GM10847 (cell line): ENCODE measurements around the gene TUBGCP2.

Experiments used
- POLR2A ChIP-seq: IDR thresholded peaks from 2 replicates; pipeline ENCODE4 v1.6.1; 2011; ENCODE audit not compliant: insufficient read length; ENCODE audit errors: extremely low read depth

Gene TUBGCP2

DNA sequence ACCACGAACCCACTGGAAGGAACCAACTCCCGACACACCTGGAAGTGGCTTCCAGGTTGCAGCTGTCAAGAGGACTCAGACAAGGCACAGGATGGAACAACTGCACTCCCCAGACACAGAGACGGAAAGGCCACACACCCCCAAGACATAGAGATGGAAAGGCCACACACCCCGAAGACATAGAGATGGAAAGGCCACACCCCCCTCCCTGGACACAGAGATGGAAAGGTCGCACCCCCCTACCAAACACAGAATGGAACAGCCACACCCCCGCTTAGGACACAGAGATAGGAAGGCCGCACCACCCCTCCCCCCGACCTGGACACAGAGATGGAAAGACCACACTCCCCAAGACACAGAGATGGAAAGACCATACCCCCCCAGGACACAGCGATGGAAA is 7.6 kb upstream of the TUBGCP2 start:
- TF ChIP-seq POLR2A: no peak

DNA sequence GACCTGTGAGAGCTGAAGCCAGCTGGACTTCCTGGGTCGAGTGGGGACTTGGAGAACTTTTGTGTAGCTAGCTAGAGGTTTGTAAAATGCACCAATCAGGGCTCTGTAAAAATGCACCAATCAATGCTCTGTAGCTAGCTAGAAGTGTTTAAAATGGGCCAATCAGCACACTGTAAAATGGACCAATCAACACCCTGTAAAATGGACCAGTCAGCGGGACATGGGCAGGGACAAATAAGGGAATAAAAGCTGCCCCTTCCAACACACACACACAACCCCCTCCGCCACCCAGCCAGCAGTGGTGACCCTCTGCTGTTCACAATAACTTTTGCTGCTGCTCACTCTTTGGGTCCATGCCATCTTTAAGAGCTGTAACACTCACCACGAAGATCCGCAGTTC is 7.2 kb upstream of the TUBGCP2 start:
- TF ChIP-seq POLR2A: no peak

- TF ChIP-seq POLR2A: no peak
These were observed 6.2 kb upstream of the TUBGCP2 start for GRCh38 chr10:133314911-133315310.

GRCh38 chr10:133313192-133313591 is 4.5 kb upstream of the TUBGCP2 start:
- no peak for TF ChIP-seq POLR2A

DNA sequence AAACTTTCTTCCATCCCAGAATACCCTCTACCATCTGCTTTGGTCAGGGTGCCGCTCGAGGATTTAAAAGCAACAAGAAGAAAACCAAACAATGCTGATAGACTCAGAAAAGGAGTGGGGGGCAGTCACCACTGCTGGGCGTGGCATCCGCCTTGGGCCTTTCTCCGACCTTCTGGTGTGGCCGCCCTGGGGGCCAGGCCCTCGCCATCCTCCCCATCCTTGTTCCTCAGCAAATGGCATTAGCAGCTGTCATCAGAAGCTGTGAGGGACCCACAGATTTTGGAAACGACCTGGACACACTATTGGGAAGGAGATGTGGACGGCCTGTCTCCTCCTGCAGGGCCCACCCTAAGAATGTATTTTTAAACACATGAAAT is 4.1 kb upstream of the TUBGCP2 start:
- TF ChIP-seq POLR2A: no peak

GRCh38 chr10:133312016-133312768 is 3.5 kb upstream of the TUBGCP2 start:
- TF ChIP-seq POLR2A: no peak

DNA sequence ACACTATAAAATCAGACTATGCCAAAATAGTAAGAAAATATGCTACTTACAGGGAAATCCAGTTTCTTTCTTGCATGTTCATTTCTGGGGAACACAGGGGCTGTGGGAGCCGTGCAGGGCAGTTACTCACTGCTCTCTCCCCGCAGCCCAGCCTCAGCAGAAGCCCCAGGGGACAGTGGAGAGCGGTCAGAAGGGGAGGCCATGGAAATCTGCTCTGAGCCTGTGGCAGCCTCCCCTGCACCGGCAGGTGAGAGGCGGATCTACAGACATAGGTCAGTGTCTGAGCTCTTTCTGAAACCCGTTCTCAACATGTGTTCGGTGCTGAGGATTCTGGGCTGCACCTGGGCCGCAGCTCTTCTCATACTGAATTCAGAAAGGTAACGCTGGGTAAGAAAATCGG is 2.9 kb upstream of the TUBGCP2 start:
- TF ChIP-seq POLR2A: no peak

GRCh38 chr10:133310789-133311188 is 2.1 kb upstream of the TUBGCP2 start:
- TF ChIP-seq POLR2A: no peak

GRCh38 chr10:133310399-133310755 is 1.7 kb upstream of the TUBGCP2 start:
- TF ChIP-seq POLR2A: no peak

DNA sequence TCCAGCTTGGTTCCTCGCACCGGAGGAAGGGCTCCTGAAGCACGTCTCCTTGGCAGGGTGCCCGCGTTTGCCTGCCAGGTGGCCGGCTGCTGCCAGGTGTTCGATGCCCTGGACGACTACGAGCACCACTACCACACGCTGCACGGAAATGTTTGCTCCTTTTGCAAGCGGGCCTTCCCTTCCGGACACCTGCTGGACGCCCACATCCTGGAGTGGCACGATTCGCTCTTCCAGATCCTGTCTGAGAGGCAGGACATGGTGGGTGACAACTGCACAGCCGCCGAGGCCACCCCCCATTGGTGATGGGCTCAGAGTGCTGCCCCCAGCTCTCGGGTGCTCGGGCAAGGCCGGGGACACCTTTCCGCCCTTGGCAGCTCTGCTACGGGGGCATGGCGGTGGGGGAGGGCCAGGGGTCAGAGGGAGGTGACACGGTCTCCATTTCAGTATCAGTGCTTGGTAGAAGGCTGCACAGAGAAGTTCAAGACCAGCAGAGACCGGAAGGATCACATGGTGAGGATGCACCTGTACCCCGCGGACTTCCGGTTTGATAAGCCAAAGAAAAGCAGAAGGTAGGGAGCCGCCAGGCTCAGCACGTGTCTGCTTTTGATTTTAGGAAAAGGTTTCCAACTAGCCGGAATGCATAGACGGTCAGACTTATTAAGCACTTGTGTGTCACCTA is 1.2 kb upstream of the TUBGCP2 start:
- TF ChIP-seq POLR2A: no peak

GRCh38 chr10:133309100-133309719 is 538 bp upstream of the TUBGCP2 start:
- TF ChIP-seq POLR2A: no peak

DNA sequence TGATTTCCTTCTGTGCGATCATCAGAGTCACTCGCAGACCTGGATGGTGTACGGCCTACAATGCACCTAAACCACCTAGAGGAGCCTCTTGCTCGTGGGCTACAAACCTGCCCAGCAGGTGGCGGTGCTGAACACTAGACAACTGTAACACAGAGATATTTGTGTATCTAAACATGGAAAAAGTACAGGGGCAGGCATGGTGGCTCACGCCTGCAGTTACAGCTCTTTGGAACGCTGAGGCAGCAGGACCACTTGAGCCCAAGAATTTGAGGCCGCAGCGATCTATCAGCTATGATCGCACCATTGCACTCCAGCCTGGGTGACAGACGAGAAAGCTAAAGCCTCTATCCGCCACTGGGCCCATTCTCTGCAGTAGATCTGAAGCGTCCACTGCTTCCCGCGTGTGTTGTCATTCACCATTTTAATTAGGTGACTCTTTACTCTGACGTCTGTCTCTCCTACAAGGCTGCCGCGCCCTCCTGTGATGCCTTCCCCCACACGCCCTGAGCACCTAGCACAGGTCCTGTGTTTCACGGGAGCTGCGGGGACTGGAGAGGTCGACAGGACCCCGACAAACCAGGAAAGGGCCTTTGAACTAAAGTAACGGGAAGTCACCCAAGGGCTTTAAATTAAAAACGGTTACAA is 774 bp downstream of the TUBGCP2 start:
- no peak for TF ChIP-seq POLR2A

GRCh38 chr10:133306941-133307379 is 1.7 kb downstream of the TUBGCP2 start:
- no peak for TF ChIP-seq POLR2A

GRCh38 chr10:133306097-133306476 is 2.6 kb downstream of the TUBGCP2 start:
- TF ChIP-seq POLR2A: no peak

GRCh38 chr10:133303206-133303605 is 5.5 kb downstream of the TUBGCP2 start:
- no peak for TF ChIP-seq POLR2A

- no peak for TF ChIP-seq POLR2A
These were observed 6.4 kb downstream of the TUBGCP2 start for GRCh38 chr10:133302230-133302629.
